Measurements from ENCODE around the gene RPGRIP1. TPM values are rescaled to one million over a fixed set of nuclear protein-coding genes. Genes with fewer than 3 reads are reported as not detected.
A peak's percentile ranks its signal among the peaks of the same experiment; 100 is the strongest.

The RPGRIP1 gene
- total and polyA plus RNA-seq, 9 of the 15 experiments (the other 6 are each of a cell fraction or from before 2014, with no cell fraction given) = 0.47 to 0.95 (median 0.65) TPM; not detected in 1

DNA sequence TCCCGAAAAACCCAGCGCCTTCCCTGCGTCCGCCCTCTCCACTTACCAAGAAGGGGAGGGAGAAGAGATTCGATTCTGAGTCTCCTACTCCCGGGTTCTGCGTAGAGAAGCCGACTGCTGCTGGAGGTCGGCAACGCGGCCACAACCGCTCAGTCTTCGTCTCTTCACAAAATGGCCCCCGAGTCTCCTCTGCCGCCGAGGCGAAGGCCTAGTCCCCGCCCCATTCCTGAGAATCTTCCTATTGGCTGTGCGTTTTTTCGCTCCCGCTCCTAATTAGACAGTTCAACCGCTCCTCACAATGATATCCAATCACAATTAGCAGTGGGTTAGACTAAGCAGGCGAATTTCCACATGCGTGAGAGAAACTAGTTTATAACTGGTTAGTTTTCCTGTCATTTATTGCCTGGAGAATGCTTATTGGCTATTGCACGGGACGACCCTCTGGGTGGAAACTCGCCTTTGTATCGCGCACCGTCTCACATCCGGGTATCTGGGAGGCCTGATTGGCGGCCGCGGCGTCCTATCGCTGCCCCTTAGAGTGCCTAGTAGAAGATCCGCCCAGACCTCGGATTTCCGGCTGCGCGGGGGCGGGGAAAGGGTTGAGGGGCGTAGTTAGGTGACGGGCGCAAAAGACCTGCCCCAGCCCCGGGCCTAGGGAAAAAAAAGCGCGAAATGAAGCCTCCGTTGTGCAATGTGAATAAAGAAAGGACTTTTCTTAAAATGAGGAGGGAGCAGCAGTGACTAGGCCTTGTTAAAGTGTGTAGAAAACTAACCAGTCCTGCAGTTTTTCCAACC, 10.4 kb upstream of the RPGRIP1 start, which contains the start of gene HNRNPC (continued):
- no peak for TF ChIP-seq ZNF507 (tag; conservative IDR thresholded peaks at IDR 0.05)
- TF ChIP-seq GABPA (tag; conservative IDR thresholded peaks at IDR 0.05; ENCODE audit: low read depth) = peak; percentile 96
- no peak for TF ChIP-seq JUNB (CRISPR knock-in tag; conservative IDR thresholded peaks at IDR 0.05)
- TF ChIP-seq TGIF2 (CRISPR knock-in tag; IDR thresholded peaks at IDR 0.05) = no peak
- TF ChIP-seq TOE1 (IDR thresholded peaks at IDR 0.05; ENCODE audit: borderline replicate concordance) = 0 out of 2 replicates have a peak, but pooled peaks have one; percentile 19
- no peak for TF ChIP-seq TOE1 (CRISPR knock-in tag; IDR thresholded peaks at IDR 0.05; ENCODE audit: borderline replicate concordance, low read depth)
- TF ChIP-seq ZNF766 (CRISPR knock-in tag; conservative IDR thresholded peaks at IDR 0.05) = peak; percentile 60
- TF ChIP-seq DDX20 (tag; IDR thresholded peaks at IDR 0.05; ENCODE audit: low read depth) = no peak
- no peak for TF ChIP-seq ILK (tag; IDR thresholded peaks at IDR 0.05; ENCODE audit: borderline replicate concordance, low read depth)
- no peak for TF ChIP-seq MGA (IDR thresholded peaks at IDR 0.05)
- no peak for TF ChIP-seq ZBTB17 (CRISPR knock-in tag; IDR thresholded peaks at IDR 0.05)
- TF ChIP-seq, protein P1, sequence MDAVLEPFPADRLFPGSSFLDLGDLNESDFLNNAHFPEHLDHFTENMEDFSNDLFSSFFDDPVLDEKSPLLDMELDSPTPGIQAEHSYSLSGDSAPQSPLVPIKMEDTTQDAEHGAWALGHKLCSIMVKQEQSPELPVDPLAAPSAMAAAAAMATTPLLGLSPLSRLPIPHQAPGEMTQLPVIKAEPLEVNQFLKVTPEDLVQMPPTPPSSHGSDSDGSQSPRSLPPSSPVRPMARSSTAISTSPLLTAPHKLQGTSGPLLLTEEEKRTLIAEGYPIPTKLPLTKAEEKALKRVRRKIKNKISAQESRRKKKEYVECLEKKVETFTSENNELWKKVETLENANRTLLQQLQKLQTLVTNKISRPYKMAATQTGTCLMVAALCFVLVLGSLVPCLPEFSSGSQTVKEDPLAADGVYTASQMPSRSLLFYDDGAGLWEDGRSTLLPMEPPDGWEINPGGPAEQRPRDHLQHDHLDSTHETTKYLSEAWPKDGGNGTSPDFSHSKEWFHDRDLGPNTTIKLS (IDR thresholded peaks at IDR 0.05; ENCODE audit: borderline replicate concordance, low read depth) = no peak
